Stimulated activated CD8-positive, alpha-beta memory T cell treated with anti-CD3 and anti-CD28 coated beads, Interleukin-15, amount 100 ng/mL, for 48 hours (primary cell): ENCODE measurements around the gene FAM174A.
"Not testable (repeated sequence)": the region's sequence is repeated elsewhere in the genome, so short reads cannot be mapped to it uniquely, and the experiment has no call there.

ENCODE experiments used
- DNase-seq, 2 donors: peaks; one replicate each; pipeline ENCODE4 v3.0.0-alpha.2; 2020; ENCODE audit warnings: low read depth in 2 of 2

Gene FAM174A

GRCh38 chr5:100575815-100576214, 40.6 kb downstream of the FAM174A start:
- DNase-seq: no peak

- DNase-seq: no peak
Measured at GRCh38 chr5:100576217-100576751, 41.1 kb downstream of the FAM174A start.

GRCh38 chr5:100577506-100577905, 42.3 kb downstream of the FAM174A start:
- DNase-seq: no peak

GRCh38 chr5:100584069-100584468, 48.9 kb downstream of the FAM174A start:
- no peak for DNase-seq

- no peak for DNase-seq
Measured at GRCh38 chr5:100584889-100585288, 49.7 kb downstream of the FAM174A start.

- no peak for DNase-seq
Measured at GRCh38 chr5:100590867-100591266, 55.7 kb downstream of the FAM174A start.

GRCh38 chr5:100595152-100595811, 60.1 kb downstream of the FAM174A start:
- DNase-seq: no peak

- DNase-seq: no peak
Measured at GRCh38 chr5:100595812-100596173, 60.6 kb downstream of the FAM174A start.

GRCh38 chr5:100598446-100598845, 63.3 kb downstream of the FAM174A start:
- DNase-seq: no peak

GRCh38 chr5:100600298-100600994, 65.3 kb downstream of the FAM174A start:
- no peak for DNase-seq

- no peak for DNase-seq
Measured at GRCh38 chr5:100603141-100603540, 68.0 kb downstream of the FAM174A start.

GRCh38 chr5:100604021-100604420, 68.8 kb downstream of the FAM174A start:
- not testable (repeated sequence) for DNase-seq

GRCh38 chr5:100609594-100609993, 74.4 kb downstream of the FAM174A start:
- DNase-seq: no peak

- DNase-seq: no peak
Measured at GRCh38 chr5:100614308-100614707, 79.1 kb downstream of the FAM174A start.

- DNase-seq: no peak
Measured at GRCh38 chr5:100615362-100615761, 80.2 kb downstream of the FAM174A start.

- no peak for DNase-seq
Measured at GRCh38 chr5:100616291-100616690, 81.1 kb downstream of the FAM174A start.

- no peak for DNase-seq
Measured at GRCh38 chr5:100616981-100617380, 81.8 kb downstream of the FAM174A start.

GRCh38 chr5:100623719-100624118, 88.5 kb downstream of the FAM174A start:
- no peak for DNase-seq

GRCh38 chr5:100634937-100635534, 99.9 kb downstream of the FAM174A start:
- DNase-seq: no peak
